OCI-LY7 (cell line): ENCODE results near the gene SALL2.

Source experiments
- EZH2phosphoT487 ChIP-seq: fragments of 200-600 bp; sonication (generic); IDR thresholded peaks from 2 replicates; pipeline ENCODE4 v1.6.1; 2018; ENCODE audit warnings: low read depth, borderline replicate concordance, mild to moderate bottlenecking, mixed run types, antibody characterized with exemption, low read length, moderate library complexity, mixed read lengths
- TF ChIP-seq, protein P1 (sequence below): fragments of 200-600 bp; sonication (generic); conservative IDR thresholded peaks from 2 replicates; pipeline ENCODE4 v1.5.1; 2014; ENCODE audit warnings: mild to moderate bottlenecking, antibody characterized with exemption, low read length, moderate library complexity, mixed read lengths

DNA sequence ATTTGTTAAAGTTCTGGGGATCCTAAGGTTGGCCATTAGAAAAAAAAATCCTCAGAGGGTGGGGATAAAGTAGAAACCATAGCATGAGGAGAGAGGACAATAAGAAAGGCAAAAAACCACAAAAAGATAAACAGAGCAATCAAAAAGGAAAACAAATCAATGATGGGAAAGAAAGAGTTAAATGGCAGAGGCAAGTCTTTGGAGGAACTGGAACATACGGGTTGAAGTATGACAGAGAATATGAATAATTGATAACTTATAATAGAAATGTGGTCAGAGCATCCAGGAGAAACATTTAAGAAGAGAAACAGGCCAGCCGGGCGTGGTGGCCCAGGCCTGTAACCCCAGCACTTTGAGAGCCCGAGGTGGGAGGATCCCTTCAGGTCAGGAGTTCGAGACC, 17.8 kb upstream of the SALL2 start:
- TF ChIP-seq, protein P1, sequence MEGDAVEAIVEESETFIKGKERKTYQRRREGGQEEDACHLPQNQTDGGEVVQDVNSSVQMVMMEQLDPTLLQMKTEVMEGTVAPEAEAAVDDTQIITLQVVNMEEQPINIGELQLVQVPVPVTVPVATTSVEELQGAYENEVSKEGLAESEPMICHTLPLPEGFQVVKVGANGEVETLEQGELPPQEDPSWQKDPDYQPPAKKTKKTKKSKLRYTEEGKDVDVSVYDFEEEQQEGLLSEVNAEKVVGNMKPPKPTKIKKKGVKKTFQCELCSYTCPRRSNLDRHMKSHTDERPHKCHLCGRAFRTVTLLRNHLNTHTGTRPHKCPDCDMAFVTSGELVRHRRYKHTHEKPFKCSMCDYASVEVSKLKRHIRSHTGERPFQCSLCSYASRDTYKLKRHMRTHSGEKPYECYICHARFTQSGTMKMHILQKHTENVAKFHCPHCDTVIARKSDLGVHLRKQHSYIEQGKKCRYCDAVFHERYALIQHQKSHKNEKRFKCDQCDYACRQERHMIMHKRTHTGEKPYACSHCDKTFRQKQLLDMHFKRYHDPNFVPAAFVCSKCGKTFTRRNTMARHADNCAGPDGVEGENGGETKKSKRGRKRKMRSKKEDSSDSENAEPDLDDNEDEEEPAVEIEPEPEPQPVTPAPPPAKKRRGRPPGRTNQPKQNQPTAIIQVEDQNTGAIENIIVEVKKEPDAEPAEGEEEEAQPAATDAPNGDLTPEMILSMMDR = no peak
- TF ChIP-seq EZH2phosphoT487 = no peak
